Medulla oblongata (tissue), 1 donor: Measurements from ENCODE around the gene DOK4.
"Not testable (repeated sequence)": the region's sequence is repeated elsewhere in the genome, so short reads cannot be mapped to it uniquely, and the experiment has no call there.

Experiments used
- DNase-seq: peaks from one replicate; pipeline ENCODE4 v3.0.0-alpha.2; 2015; ENCODE audit errors: extremely low spot score

The DOK4 gene

DNA sequence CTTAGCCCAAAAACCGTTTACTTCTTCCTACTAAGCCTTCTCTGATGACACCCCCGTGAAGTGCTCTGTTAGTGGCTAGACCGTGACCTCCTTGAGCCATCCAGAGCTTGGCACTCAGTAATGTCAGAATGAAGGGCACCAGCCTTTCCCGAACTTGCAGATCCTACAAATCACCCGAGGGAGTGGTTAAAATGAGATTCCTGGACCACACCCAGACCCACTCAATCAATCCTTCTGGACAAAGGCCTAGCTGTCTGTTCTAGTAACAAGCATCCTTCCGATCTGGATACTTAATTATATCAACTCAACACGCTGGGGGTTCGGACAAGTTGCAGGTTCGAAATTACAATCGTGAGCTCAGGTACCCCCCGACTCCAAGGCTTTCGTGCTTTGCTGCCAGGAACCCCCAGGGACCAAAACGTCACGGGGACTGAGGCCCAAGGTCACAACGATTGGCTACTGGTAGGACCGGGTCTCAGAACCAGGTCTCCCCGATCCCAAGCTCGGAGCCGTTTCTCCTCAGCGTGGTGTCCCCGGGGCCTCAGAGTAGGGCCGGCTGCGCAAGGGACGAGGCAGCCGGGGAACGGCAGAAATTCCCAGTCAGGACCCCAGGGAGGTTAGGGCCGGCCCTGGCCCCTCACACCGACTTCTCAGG, 39.6 kb downstream of the DOK4 start:
- peak; percentile 13 for DNase-seq

DNA sequence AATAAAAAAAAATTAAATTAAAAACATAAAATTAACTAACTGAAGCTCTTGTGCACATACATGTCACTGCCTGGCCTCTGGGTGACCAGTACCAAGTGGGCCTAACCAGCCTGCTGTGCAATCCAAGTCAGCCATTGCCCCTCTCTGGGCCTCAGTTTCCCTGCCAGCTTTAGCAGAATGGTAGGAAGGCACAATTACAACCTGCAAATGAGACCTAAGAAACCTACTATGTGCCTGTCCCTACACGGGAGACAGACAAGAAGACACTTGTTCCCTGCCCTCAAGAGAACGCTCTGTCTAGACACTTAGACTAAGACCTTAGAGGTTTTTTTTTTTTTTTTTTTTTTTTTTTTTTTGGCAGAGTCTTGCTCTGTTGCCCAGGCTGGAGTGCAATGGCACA, 40.8 kb downstream of the DOK4 start:
- DNase-seq = no peak

DNA sequence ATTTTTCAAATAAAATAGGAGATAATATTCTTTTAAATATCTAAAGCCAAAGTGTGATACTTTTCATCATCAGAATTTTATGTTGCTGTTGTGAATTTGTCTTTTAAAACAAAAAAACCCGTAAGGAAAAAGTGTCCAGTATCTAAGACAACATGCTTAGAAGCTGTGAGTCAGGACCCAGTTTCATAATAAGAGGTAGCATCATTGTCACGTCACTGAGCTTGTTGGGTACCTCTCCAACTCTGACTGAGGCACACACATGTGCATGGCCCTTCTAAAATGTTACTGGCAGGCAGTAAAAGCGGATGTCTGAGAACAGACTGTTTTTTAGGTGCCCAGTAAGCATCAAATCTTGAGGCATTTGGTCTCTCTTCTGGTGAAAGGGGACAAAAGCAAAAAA, 41.6 kb downstream of the DOK4 start:
- no peak for DNase-seq

DNA sequence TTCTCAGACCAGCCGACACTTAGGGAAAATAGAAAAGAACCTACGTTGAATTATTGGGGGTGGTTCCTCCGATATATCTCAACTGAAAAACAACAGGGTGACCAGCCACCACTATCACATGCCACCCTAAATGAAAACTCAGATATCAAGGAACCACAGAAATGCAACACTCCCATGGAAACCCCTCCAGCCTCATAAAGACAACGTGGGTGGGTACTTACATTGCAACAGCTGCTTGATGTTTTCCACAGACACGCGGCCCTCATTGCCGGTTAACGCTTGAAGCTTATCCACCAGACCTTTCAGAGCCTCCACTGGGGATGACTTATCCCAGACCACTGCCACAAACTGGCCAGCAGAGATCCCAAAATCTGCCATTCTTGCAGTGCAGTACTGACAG, 45.7 kb downstream of the DOK4 start:
- not testable (repeated sequence) for DNase-seq

DNA sequence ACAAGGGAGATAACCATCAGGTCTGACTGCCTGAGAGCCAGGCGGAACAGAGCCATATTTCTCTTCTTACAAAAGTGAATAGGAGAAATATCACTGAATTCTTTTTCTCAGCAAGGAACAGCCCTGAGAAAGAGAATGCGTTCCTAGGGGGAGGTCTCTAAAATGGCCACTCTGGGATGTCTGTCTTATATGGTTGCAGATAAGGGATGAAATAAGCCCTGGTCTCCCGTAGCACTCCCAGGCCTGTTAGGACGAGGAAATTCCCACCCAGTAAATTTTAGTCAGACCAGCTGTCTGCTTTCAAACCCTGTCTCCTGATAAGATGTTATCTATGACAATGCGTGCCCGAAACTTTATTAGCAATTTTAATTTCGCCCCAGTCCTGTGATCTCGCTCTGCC, 46.3 kb downstream of the DOK4 start:
- DNase-seq = not testable (repeated sequence)

DNA sequence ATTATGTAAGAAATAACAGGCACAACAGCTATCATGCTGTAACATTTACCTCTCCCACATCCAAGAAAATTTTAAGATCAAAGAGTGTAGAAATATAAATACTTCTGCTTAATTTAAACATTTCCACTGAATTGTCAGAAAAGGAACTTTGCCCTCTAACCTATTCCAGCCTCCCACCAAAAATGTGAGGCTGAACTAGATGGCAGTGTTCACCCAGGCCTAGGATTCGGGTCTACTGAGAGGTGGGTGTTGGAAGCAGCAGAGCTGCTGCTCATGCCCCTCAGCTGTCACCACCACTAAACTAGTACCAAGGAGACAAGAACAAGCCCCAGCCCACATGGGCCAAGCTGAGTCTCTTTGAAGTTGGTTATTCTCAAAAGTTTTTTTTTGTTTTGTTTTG, 50.5 kb downstream of the DOK4 start:
- no peak for DNase-seq

DNA sequence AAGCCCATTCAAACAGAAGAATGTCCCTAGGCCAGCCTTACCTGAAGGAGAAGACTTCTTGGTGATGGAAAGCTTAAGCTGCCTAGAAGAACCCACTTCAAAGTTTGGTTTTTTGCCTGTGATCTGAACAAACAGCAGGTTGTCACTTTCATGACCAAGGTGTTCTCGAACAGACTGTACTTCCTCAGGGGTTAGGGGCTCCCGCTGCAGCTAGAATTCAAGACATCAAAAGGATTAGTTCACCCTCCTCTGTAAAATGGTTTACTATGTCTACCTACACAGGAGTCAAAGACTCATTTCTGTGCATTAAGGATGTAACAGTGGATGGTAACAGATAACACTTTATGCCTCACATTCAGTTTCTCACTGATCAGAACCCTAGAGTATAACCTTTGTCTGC, 52.3 kb downstream of the DOK4 start:
- no peak for DNase-seq

DNA sequence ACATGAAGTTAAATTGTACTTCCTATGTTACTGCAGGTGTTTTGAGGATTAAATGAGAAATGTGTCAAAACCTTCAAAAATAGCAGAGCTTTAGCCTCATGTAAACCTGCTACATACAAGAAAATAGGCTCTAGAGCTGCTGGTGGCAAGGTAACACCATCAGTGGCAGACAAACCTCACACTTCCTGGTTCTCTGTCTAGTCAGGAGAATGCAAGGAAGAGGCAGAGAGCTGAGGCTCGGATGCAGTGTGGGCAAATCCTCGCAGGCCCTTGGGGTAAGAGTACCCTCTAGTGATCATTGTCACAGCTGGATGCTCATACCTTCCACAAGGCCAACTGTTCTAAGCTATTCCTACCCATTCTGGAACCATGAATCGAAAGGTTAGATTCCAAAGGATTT, 53.3 kb downstream of the DOK4 start:
- DNase-seq = no peak

DNA sequence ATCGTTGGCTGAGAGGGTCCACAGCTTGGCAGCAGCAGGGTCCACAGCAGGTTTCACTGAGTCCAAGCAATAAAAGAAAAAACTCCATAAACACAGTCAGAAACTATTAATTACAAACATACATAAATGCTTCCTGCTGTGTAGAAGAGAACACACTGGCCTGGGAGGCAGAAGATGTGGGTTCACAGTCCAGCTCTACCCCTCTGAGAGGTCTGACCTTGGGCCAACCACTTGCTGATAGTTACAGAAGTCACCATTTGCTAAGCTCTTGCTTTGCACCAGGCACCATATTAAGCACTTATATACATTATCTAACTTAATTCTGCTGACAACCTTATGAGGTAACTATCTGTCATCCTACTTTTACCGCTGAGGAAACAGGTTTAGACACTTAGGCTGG, 53.8 kb downstream of the DOK4 start:
- no peak for DNase-seq

DNA sequence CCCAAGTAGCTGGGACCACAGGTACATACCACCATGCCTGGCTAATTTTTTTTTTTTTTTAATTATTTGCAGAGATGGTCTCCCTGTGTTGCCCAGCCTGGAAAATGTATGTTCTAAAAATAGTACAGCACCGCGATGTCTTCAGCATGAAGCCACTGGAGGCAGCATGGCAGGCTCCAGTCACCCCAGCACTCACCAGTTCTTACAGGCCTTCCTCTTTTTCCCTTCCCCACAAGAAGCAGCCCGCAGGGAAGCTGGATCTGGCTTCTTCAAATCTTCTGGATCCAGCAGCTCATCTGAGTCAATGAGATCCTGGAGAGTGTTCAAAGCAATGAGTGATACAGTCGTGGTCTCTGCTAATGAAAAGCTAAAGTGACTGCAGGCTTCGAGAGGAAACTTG, 55.3 kb downstream of the DOK4 start:
- DNase-seq = no peak

DNA sequence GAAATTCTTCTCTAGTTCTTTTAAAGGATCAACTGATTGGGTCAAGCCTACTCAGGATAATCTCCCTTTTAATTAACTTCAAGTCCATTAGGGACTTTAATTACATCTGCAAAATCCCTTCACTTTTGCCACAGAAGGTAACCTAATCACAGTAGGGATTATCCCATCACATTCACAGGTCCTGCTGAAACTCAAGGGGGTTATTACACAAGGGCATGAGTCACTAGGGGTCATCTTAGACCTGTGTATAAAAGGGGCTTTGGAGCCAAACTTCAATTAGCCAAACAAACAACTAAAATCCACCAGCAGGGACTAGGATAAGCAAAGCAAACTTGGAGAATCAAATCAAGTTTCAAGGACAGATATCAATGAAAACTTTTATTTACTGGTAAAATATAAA, 58.5 kb downstream of the DOK4 start:
- no peak for DNase-seq

DNA sequence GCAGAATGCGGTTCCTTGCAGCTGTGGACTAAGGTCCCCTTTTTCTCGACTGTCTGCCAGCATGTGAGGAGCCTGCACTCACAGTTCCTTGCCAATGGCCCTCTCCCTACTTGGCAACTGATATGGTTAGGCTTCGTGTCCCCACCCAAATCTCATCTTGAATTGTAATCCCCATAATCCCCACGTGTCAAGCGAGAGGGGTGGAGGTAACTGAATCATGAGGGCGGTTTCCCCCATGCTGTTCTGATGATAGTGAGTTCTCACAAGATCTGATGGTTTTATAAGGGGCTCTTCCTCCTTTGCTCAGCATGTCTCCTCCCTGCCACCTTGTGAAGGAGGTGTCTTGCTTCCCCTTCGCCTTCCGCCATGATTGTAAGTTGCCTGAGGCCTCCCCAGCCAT, 59.0 kb downstream of the DOK4 start:
- DNase-seq = no peak

DNA sequence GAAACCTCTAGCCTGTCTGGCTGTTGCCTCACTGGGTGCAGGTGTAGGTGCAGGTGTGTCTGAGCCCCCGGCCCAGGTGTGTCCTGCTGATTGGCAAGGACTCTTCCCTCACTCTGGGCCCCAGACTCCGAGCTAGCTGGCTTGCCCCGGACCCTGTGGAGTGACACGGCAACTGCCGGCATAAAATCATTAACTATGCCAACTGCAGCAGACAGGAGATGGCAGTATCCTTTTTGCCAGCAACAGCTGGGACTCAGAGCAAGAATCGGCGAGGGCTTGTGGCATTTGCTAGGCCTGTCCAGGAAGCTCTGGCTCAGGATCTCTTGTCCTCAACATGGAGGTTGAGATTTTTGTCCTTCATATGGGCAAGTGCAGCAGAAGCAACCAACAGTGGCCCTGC, 59.9 kb downstream of the DOK4 start:
- no peak for DNase-seq

DNA sequence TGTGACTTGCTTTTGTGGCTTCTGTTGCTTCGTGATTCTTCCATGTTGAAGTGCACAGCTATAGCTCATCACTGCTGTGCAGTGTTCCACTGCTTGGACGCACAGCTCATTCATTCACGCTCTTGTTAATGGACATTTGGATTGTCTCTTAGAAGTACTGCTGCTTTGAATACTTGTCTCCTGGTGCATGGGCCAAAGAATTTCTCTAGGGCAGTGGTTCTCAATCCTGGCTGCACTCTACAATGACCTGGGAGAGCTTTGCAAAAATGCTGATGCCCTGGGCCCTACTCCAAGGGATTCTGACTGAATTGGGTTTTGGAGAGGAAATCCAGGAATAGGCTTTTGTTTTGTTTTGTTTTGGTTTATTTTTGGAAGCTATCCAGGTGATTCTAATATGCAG, 61.7 kb downstream of the DOK4 start:
- no peak for DNase-seq

DNA sequence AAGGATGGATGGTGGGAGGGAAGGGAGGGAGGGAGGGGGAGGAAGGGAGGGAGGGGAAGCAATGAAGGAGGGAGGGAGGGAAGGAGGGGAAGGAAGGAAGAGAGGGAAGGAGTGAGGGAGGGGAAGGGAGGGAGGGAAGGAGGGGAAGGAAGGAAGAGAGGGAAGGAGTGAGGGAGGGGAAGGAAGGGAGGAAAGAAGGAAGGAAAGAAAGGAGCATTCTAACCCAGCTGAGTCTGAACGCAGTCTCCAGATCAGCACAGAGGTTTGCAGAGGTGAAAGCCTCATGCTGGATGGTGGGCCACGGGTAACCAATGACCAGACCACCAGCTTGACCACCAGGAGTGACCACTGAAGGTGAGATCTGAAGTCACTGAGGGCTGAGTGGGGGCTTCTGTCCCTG, 63.1 kb downstream of the DOK4 start:
- DNase-seq = no peak

DNA sequence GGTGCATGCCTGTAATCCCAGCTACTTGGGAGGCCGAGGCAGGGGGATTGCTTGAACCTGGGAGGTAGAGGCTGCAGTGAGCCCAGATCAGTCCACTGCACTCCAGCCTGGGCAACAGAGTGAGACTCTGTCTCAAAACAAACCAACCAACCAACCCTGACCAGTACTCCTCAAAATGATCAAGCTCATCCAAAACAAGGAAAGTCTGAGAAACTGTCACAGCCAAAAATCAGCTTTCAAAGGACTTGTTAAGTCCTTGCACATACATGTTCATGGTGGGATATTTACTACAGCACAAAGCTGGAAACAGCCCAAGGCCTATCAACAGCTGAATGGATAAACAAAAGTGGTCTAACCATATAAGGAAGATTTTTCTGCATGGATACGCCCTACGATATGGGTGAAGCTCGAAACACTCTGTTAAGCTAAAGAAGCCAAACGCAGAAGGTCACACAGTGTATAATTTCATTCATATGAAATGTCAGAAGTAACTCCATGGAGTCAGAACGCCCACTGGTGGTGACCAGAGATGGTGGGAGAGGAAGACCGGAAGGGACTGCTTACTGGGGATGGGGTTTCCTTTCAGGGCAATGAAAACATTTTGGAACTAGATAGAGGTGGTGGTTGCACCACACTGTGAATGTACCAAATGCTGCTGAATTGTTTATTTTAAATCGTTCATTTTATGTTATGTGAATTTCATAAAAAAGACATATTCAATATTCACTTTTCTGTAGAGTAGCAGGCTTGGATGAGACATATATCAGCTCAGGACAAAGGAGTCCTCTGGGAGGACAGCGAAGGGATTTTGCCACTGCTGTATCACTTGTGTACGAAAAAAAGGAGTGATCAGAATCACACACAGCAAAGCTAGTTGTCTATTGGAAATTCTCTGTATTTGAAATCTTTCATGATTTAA, 64.0 kb downstream of the DOK4 start:
- peak; percentile 57 for DNase-seq
